ENCODE measurements around the gene SLC38A4. TPM values are rescaled to one million over a fixed set of nuclear protein-coding genes. Genes with fewer than 3 reads are reported as not detected.

Gene SLC38A4
- total and polyA plus RNA-seq, 11 donors, result 0.04 to 0.59 (median 0.27) TPM; not detected in 2

GRCh38 chr12:46830731-46831334, 5.0 kb upstream of the SLC38A4 start:
- H3K27me3 ChIP-seq, result peaks cover 0 to 72% (median 9%) of the 10 kb centered on the region in 9 donors
- WGBS, 4 donors, result 6 to 12% (median 9%) methylated on average over 28 of the region's 28 CpGs
- intact Hi-C loops (cut with DNase I), result loop anchor here in 1 of 10 donors (10.0 kb wide), 1 partner anchor 146 kb away; no protein-coding TSS in a partner anchor
- H3K9me3 ChIP-seq, result no peaks in the 10 kb centered on the region
- TF ChIP-seq, protein P1, sequence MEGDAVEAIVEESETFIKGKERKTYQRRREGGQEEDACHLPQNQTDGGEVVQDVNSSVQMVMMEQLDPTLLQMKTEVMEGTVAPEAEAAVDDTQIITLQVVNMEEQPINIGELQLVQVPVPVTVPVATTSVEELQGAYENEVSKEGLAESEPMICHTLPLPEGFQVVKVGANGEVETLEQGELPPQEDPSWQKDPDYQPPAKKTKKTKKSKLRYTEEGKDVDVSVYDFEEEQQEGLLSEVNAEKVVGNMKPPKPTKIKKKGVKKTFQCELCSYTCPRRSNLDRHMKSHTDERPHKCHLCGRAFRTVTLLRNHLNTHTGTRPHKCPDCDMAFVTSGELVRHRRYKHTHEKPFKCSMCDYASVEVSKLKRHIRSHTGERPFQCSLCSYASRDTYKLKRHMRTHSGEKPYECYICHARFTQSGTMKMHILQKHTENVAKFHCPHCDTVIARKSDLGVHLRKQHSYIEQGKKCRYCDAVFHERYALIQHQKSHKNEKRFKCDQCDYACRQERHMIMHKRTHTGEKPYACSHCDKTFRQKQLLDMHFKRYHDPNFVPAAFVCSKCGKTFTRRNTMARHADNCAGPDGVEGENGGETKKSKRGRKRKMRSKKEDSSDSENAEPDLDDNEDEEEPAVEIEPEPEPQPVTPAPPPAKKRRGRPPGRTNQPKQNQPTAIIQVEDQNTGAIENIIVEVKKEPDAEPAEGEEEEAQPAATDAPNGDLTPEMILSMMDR (IDR thresholded peaks at IDR 0.05), result no peak
- no peak for TF ChIP-seq POLR2A (IDR thresholded peaks at IDR 0.05)
- DNase-seq (peak in 3 of 5 donors; percentile 28 to 61 (median 33)), ATAC-seq (peak; percentile 69 to 78 (median 75))
- no peaks in the 10 kb centered on the region for H3K36me3 ChIP-seq
- peak overlapping the region; percentile 37 to 58 (median 50) for H3K4me3 ChIP-seq
- peak overlapping the region in 4 of 12 donors; percentile 50 to 79 (median 64) for H3K27ac ChIP-seq
- peaks cover 0 to 17% (median 0%) of the 10 kb centered on the region in 12 donors for H3K4me1 ChIP-seq

DNA sequence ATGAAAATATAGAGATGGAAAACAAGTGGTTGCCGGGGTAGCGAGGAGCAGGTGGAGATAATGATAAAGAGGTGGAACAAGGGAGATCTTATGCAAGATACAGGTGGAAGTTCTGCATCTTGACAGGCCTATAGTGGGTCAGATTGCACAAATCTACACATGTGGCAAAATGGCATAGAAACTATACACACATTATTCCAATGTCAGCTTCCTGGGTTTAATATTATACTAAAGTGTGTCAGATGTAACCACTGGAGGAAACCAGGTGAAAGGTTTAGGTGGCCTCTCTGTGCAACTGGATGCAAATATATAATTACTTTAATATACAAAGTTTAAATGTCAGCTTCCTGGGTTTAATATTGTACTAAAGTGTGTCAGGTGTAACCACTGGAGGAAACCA, 1.1 kb downstream of the SLC38A4 start:
- peaks cover 0 to 7% (median 0%) of the 10 kb centered on the region in 12 donors for H3K9me3 ChIP-seq
- peaks cover 0 to 46% (median 0%) of the 10 kb centered on the region in 9 donors for H3K27me3 ChIP-seq
- no peak overlapping the region for H3K4me3 ChIP-seq
- no peaks in the 10 kb centered on the region for H3K36me3 ChIP-seq
- no peak for TF ChIP-seq POLR2A (IDR thresholded peaks at IDR 0.05)
- TF ChIP-seq, protein P1 (IDR thresholded peaks at IDR 0.05), result no peak
- intact Hi-C loops (cut with DNase I), result no loop called here
- no peak overlapping the region for H3K27ac ChIP-seq
- DNase-seq, result no peak
- WGBS, 4 donors, result 93 to 97% (median 95%) methylated on average over 2 of the region's 2 CpGs
- H3K4me1 ChIP-seq, result peaks cover 0 to 7% (median 0%) of the 10 kb centered on the region in 12 donors
- no peak for ATAC-seq

DNA sequence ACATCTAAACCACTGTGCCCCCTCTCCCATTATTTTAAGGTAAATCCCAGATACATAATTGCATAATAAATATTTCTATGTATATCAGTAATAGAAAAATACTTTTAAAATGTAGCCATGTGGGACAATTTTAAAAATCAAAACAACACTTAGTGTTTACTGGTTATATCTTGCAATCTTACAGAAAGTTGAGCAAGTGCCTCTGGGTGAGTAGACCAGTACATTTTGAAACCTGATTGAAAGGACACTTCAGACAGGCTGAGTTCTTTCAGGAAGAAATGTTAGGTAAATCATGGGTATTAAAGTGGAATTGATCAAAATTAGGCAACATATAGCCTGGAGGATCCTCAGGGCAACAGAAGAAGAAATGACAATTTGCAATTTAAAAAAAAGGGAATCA, 7.2 kb downstream of the SLC38A4 start:
- DNase-seq, result no peak
- no peak overlapping the region for H3K4me3 ChIP-seq
- ATAC-seq, result no peak
- H3K9me3 ChIP-seq, result peaks cover 0 to 7% (median 0%) of the 10 kb centered on the region in 12 donors
- no peaks in the 10 kb centered on the region for H3K36me3 ChIP-seq
- H3K27ac ChIP-seq, result no peak overlapping the region
- no peak for TF ChIP-seq POLR2A (IDR thresholded peaks at IDR 0.05)
- TF ChIP-seq, protein P1 (IDR thresholded peaks at IDR 0.05), result no peak
- H3K27me3 ChIP-seq, result no peaks in the 10 kb centered on the region
- no peaks in the 10 kb centered on the region for H3K4me1 ChIP-seq
- intact Hi-C loops (cut with DNase I), result no loop called here

DNA sequence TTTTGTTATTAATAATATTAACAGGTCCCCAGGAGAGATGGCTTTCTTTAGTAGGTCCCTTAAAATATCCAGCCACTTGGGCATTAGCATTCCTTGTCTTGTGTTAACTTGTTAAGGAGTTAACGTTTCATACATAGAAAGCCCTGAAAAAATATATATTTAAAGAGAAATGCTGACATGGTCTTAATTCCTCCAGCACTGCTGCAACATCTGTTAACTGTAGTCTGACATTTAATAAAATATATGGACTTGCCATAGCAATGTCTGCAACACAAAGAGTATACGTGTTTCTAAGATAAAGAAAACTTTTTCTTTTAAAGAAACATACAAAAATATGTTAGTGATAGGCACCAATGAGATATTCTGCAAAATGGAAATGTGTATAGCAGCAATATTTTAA, 10.0 kb downstream of the SLC38A4 start:
- WGBS, 4 donors, result 50 to 67% (median 63%) methylated on average over 2 of the region's 2 CpGs
- no peaks in the 10 kb centered on the region for H3K4me1 ChIP-seq
- TF ChIP-seq, protein P1 (IDR thresholded peaks at IDR 0.05), result no peak
- no peak for TF ChIP-seq POLR2A (IDR thresholded peaks at IDR 0.05)
- H3K27me3 ChIP-seq, result no peaks in the 10 kb centered on the region
- intact Hi-C loops (cut with DNase I), result no loop called here
- no peak overlapping the region for H3K27ac ChIP-seq
- H3K4me3 ChIP-seq, result no peak overlapping the region
- no peaks in the 10 kb centered on the region for H3K36me3 ChIP-seq
- DNase-seq (no peak), ATAC-seq (no peak)
- no peaks in the 10 kb centered on the region for H3K9me3 ChIP-seq
